ENCODE data around the gene ACSM5. TPM values are rescaled to one million over a fixed set of nuclear protein-coding genes. Genes with fewer than 3 reads are reported as not detected.

ACSM5 gene
- total and polyA plus RNA-seq, 2 donors from 2014 or later: 8.6 to 22.8 TPM

GRCh38 chr16:20404637-20405036 lies 4.7 kb upstream of the ACSM5 start, which contains the start of gene PDILT:
PDILT (minus strand) TSS chr16:20404737; CDS start chr16:20399300, 5,437 bp downstream.
- no peak within 1 kb of the TSS for H3K4me3 ChIP-seq (ENCODE audit: low read length in 3 of 3)

GRCh38 chr16:20410121-20410723 lies 888 bp downstream of the ACSM5 start:
- no peaks in the 10 kb centered on the region for H3K27me3 ChIP-seq (ENCODE audit: control insufficient read depth, insufficient read depth, low read length)
- peak overlapping the region in 1 of 3 donors; percentile 34 for H3K9ac ChIP-seq (ENCODE audit: low read length in 3 of 3)
- TF ChIP-seq CTCF (IDR thresholded peaks at IDR 0.05; ENCODE audit: borderline replicate concordance, extremely low read depth, insufficient read depth): no peak
- intact Hi-C loops (cut with DNase I): no loop called here
- no peaks in the 10 kb centered on the region for H3K9me3 ChIP-seq (ENCODE audit: control insufficient read depth in 2 of 3, insufficient read depth in 1 of 3, low read length in 3 of 3)
- H3K4me1 ChIP-seq (ENCODE audit: control insufficient read depth in 2 of 3, insufficient read depth in 2 of 3, low read depth in 1 of 3, low read length in 3 of 3): peaks cover 0 to 6% (median 0%) of the 10 kb centered on the region in 3 donors
- no peaks in the 10 kb centered on the region for H3K36me3 ChIP-seq (ENCODE audit: control insufficient read depth in 2 of 3, insufficient read depth in 3 of 3, low read length in 3 of 3)
- FAIRE-seq (no peak), DNase-seq (no peak)
- H3K4me3 ChIP-seq (ENCODE audit: low read length in 3 of 3): peak overlapping the region in 2 of 3 donors; percentile 25 to 49
- H3K27ac ChIP-seq (ENCODE audit: low read depth in 2 of 2, low read length in 2 of 2): peak overlapping the region; percentile 55 to 63

More at GRCh38 chr16:20404637-20405036, 4.7 kb upstream of the ACSM5 start, which contains the start of gene PDILT:
- H3K9ac ChIP-seq (ENCODE audit: low read length in 3 of 3): no peak within 1 kb of the TSS
- intact Hi-C loops (cut with DNase I): no loop called here
- no peak for FAIRE-seq
- no peaks in the 10 kb centered on the region for H3K9me3 ChIP-seq (ENCODE audit: control insufficient read depth in 2 of 3, insufficient read depth in 1 of 3, low read length in 3 of 3)
- no peaks in the 10 kb centered on the region for H3K36me3 ChIP-seq (ENCODE audit: control insufficient read depth in 2 of 3, insufficient read depth in 3 of 3, low read length in 3 of 3)
- H3K4me1 ChIP-seq (ENCODE audit: control insufficient read depth in 2 of 3, insufficient read depth in 2 of 3, low read depth in 1 of 3, low read length in 3 of 3): no peaks in the 10 kb centered on the region
- no peak for TF ChIP-seq CTCF (IDR thresholded peaks at IDR 0.05; ENCODE audit: borderline replicate concordance, extremely low read depth, insufficient read depth)
- DNase-seq: no peak
- no peaks in the 10 kb centered on the region for H3K27me3 ChIP-seq (ENCODE audit: control insufficient read depth, insufficient read depth, low read length)
- no peak within 1 kb of the TSS for H3K27ac ChIP-seq (ENCODE audit: low read depth in 2 of 2, low read length in 2 of 2)

- no peak for TF ChIP-seq CTCF (IDR thresholded peaks at IDR 0.05; ENCODE audit: borderline replicate concordance, extremely low read depth, insufficient read depth)
- no peak overlapping the region for H3K4me3 ChIP-seq (ENCODE audit: low read length in 3 of 3)
- DNase-seq: no peak
- no peak overlapping the region for H3K9ac ChIP-seq (ENCODE audit: low read length in 3 of 3)
- FAIRE-seq: no peak
- H3K27ac ChIP-seq (ENCODE audit: low read depth in 2 of 2, low read length in 2 of 2): no peak overlapping the region
- H3K9me3 ChIP-seq (ENCODE audit: control insufficient read depth in 2 of 3, insufficient read depth in 1 of 3, low read length in 3 of 3): no peaks in the 10 kb centered on the region
- H3K27me3 ChIP-seq (ENCODE audit: control insufficient read depth, insufficient read depth, low read length): no peaks in the 10 kb centered on the region
- no peaks in the 10 kb centered on the region for H3K36me3 ChIP-seq (ENCODE audit: control insufficient read depth in 2 of 3, insufficient read depth in 3 of 3, low read length in 3 of 3)
- intact Hi-C loops (cut with DNase I): no loop called here
- H3K4me1 ChIP-seq (ENCODE audit: control insufficient read depth in 2 of 3, insufficient read depth in 2 of 3, low read depth in 1 of 3, low read length in 3 of 3): peaks cover 0 to 6% (median 0%) of the 10 kb centered on the region in 3 donors
Measured at GRCh38 chr16:20411055-20411454, 1.7 kb downstream of the ACSM5 start.

Data from kidney (tissue), 14 donors.